Adrenal gland (tissue), 12 donors: ENCODE results near the gene CD300LB. TPM values are rescaled to one million over a fixed set of nuclear protein-coding genes. Genes with fewer than 3 reads are reported as not detected.

Experiments
- DNase-seq, 7 donors: peaks; one replicate each; pipeline ENCODE4 v3.0.0-alpha.2; 2019 to 2020
- H3K27ac ChIP-seq, 5 donors: fragments of 200-600 bp; sonication (generic) in 4 of 5; 1 replicate in 3 of 5; 2 replicates in 2 of 5; pipeline versions ENCODE4 v1.5.1 to v1.8.0; 2016 to 2020; ENCODE audit warnings: mild to moderate bottlenecking in 1 of 5
- H3K27me3 ChIP-seq: fragments of 200-600 bp; 2 replicates; pipeline ENCODE4 v1.8.0; 2021
- H3K36me3 ChIP-seq, 2 donors: fragments of 200-600 bp; replicated peaks in 1 of 2; 1 replicate in 1 of 2; 2 replicates in 1 of 2; pipeline versions ENCODE4 v1.5.1 to v1.8.0; 2018 to 2022
- H3K4me1 ChIP-seq, 2 donors: fragments of 200-600 bp; replicated peaks in 1 of 2; 1 replicate in 1 of 2; 2 replicates in 1 of 2; pipeline versions ENCODE4 v1.5.1 to v1.8.0; 2018 to 2021
- H3K4me3 ChIP-seq, 4 donors: fragments of 200-600 bp; sonication (generic) in 3 of 4; one replicate each; pipeline ENCODE4 v1.5.1; 2016 to 2018
- H3K9me3 ChIP-seq, 3 donors: fragments of 200-600 bp; sonication (generic) in 1 of 3; replicated peaks in 1 of 3; 1 replicate in 2 of 3; 2 replicates in 1 of 3; pipeline versions ENCODE4 v1.5.1 to v1.8.0; 2016 to 2021
- CTCF ChIP-seq, 6 experiments: fragments of 450-650 bp in 4 of 6; fragments of 200-600 bp in 2 of 6; sonication (generic) in 1 of 6; IDR thresholded peaks; 1 replicate in 5 of 6; 2 replicates in 1 of 6; pipeline versions ENCODE4 v1.5.1 to v1.8.0; 2016 to 2021; ENCODE audit warnings: antibody characterized with exemption in 6 of 6, mild to moderate bottlenecking in 2 of 6, moderate library complexity in 1 of 6
- POLR2A ChIP-seq, 2 donors: fragments of 450-650 bp; IDR thresholded peaks; one replicate each; pipeline ENCODE4 v1.6.1; 2017; ENCODE audit warnings: antibody characterized with exemption in 2 of 2, mild to moderate bottlenecking in 2 of 2, moderate library complexity in 1 of 2
- WGBS, 4 donors: extraction: QIAGEN DNeasy Blood & Tissue Kit in 2 of 4; methylation state at CpG; one replicate each; pipeline versions ENCODE4 v1.1.5 to v1.1.7; 2013 to 2017; 5-methylcytosine and 5-hydroxymethylcytosine counted together
- intact Hi-C, 2 donors: fragments of 100-400 bp; cut with DNase I; formaldehyde crosslinking; loops; one replicate each; pipeline versions ENCODE4 v1.14.1 to v1.15.0; 2022 to 2023
- polyA plus RNA-seq, 3 donors: library from polyadenylated mRNA; stranded (reverse); fragments of 200-250 nt in 2 of 3; fragments of 350-450 nt in 1 of 3; fragmentation: Illumina TruSeq in 1 of 3; extraction: RNeasy Lipid Tissue Mini Kit (QIAGEN cat#74804) in 1 of 3; gene quantifications; one replicate each; pipeline ENCODE4 v1.2.3, GENCODE V29; 2013 to 2014
- total RNA-seq, 9 donors: library from RNA; depleted of rRNA in 4 of 9; stranded (reverse); fragments of >200 nt in 4 of 9; fragments of 120-200 nt in 1 of 9; fragmentation: NEBNext Ultra II Directional in 1 of 9; extraction: Animal tissue kit (Norgen Biotek cat#: 25700) in 1 of 9; gene quantifications; one replicate each; pipeline versions ENCODE4 v1.1.0 to v1.2.4, GENCODE V29; 2013 to 2023
- donor health status: healthy with polysubstance abuse.
- donor health status: Bipolar disorder and iron deficiency.
- donor health status: DM: yes; HTN: yes; CAD: no.
- donor health status: DM: no; HTN: no; CAD: no.
- donor health status: DM: no; HTN: no; CAD: no.
- donor health status: DM: yes; HTN: yes; CAD: no.

The CD300LB gene
- total and polyA plus RNA-seq, 12 donors, result 0.17 to 0.95 (median 0.28) TPM; not detected in 1

- 82 to 100% (median 89%) methylated on average over 1 of the region's 1 CpG for WGBS, 4 donors
- no peaks in the 10 kb centered on the region for H3K4me1 ChIP-seq
- intact Hi-C loops, result no loop called here
- H3K36me3 ChIP-seq, result no peaks in the 10 kb centered on the region
- TF ChIP-seq CTCF (IDR thresholded peaks at IDR 0.05) (no peak), POLR2A (IDR thresholded peaks at IDR 0.05) (no peak)
- DNase-seq, result no peak
- H3K27ac ChIP-seq, result no peak overlapping the region
- H3K9me3 ChIP-seq, result no peaks in the 10 kb centered on the region
- H3K27me3 ChIP-seq, result peaks cover 3% of the 10 kb centered on the region
- no peak overlapping the region for H3K4me3 ChIP-seq
Measured at GRCh38 chr17:74525465-74525725, 5.9 kb downstream of the CD300LB start.

GRCh38 chr17:74524653-74525464 lies 6.4 kb downstream of the CD300LB start:
- Histone ChIP-seq H3K4me3 (no peak overlapping the region), H3K4me1 (no peaks in the 10 kb centered on the region), H3K36me3 (no peaks in the 10 kb centered on the region), H3K9me3 (no peaks in the 10 kb centered on the region), H3K27ac (no peak overlapping the region), H3K27me3 (peaks cover 3% of the 10 kb centered on the region)
- WGBS, 4 donors, result 75 to 79% (median 76%) methylated on average over 10 to 11 of the region's 11 CpGs
- DNase-seq, result peak in 1 of 7 donors; percentile 27
- intact Hi-C loops, result no loop called here
- TF ChIP-seq POLR2A (IDR thresholded peaks at IDR 0.05) (no peak), CTCF (IDR thresholded peaks at IDR 0.05) (no peak)

- H3K27ac ChIP-seq, result no peak overlapping the region
- H3K36me3 ChIP-seq, result no peaks in the 10 kb centered on the region
- peak in 2 of 7 donors; percentile 6 to 38 for DNase-seq
- H3K9me3 ChIP-seq, result no peaks in the 10 kb centered on the region
- peaks cover 3% of the 10 kb centered on the region for H3K27me3 ChIP-seq
- no peak for TF ChIP-seq POLR2A (IDR thresholded peaks at IDR 0.05)
- H3K4me1 ChIP-seq, result no peaks in the 10 kb centered on the region
- intact Hi-C loops, result no loop called here
- H3K4me3 ChIP-seq, result no peak overlapping the region
- WGBS, 4 donors, result 81 to 92% (median 87%) methylated on average over 3 of the region's 3 CpGs
Measured at GRCh38 chr17:74523308-74523707, 8.0 kb downstream of the CD300LB start.

- no peak overlapping the region for H3K4me3 ChIP-seq
- no peak overlapping the region for H3K27ac ChIP-seq
- no peaks in the 10 kb centered on the region for H3K36me3 ChIP-seq
- 76 to 86% (median 79%) methylated on average over 5 to 10 of the region's 10 CpGs for WGBS, 4 donors
- H3K9me3 ChIP-seq, result no peaks in the 10 kb centered on the region
- intact Hi-C loops, result no loop called here
- TF ChIP-seq CTCF (IDR thresholded peaks at IDR 0.05) (no peak), POLR2A (IDR thresholded peaks at IDR 0.05) (no peak)
- DNase-seq, result peak in 3 of 7 donors; percentile 5 to 35 (median 13)
- H3K4me1 ChIP-seq, result no peaks in the 10 kb centered on the region
- H3K27me3 ChIP-seq, result peaks cover 3% of the 10 kb centered on the region
Measured at GRCh38 chr17:74522381-74523105, 8.7 kb downstream of the CD300LB start.
